Neuronal stem cell (in vitro differentiated cells): ENCODE results near the gene DDI2.

ENCODE experiments used
- DNase-seq: peaks from one replicate; pipeline ENCODE4 v3.0.0-alpha.2; 2013; ENCODE audit warnings: low spot score
- H2AFZ ChIP-seq: one replicate; pipeline ENCODE4 v1.6.1; 2013; ENCODE audit warnings: mild to moderate bottlenecking, low read length, inconsistent platforms
- H2AK5ac ChIP-seq: 2 replicates; pipeline ENCODE4 v1.6.1; 2013; ENCODE audit warnings: low read depth, mild to moderate bottlenecking, inconsistent platforms, low read length, moderate library complexity, mixed read lengths
- H2BK120ac ChIP-seq: 2 replicates; pipeline ENCODE4 v1.6.1; 2013; ENCODE audit warnings: low read depth, mild to moderate bottlenecking, inconsistent platforms, low read length, moderate library complexity, mixed read lengths
- H2BK12ac ChIP-seq: one replicate; pipeline ENCODE4 v1.6.1; 2013; ENCODE audit warnings: low read length, inconsistent platforms
- H2BK15ac ChIP-seq: 2 replicates; pipeline ENCODE4 v1.6.1; 2013; ENCODE audit warnings: mild to moderate bottlenecking, low read length, inconsistent platforms, mixed read lengths
- H2BK5ac ChIP-seq: one replicate; pipeline ENCODE4 v1.6.1; 2013; ENCODE audit warnings: inconsistent platforms, mild to moderate bottlenecking, low read length, moderate library complexity
- H3K14ac ChIP-seq: one replicate; pipeline ENCODE4 v1.6.1; 2013; ENCODE audit warnings: low read length, inconsistent platforms
- H3K18ac ChIP-seq: 2 replicates; pipeline ENCODE4 v1.6.1; 2013; ENCODE audit warnings: low read length, inconsistent platforms
- H3K23ac ChIP-seq: 2 replicates; pipeline ENCODE4 v1.6.1; 2013; ENCODE audit warnings: low read depth, mild to moderate bottlenecking, mixed read lengths, low read length, inconsistent platforms; ENCODE audit not compliant: poor library complexity
- H3K27ac ChIP-seq: replicated peaks from 3 replicates; pipeline ENCODE4 v1.5.1; 2013; ENCODE audit warnings: low read length, inconsistent platforms
- H3K27me3 ChIP-seq, 3 experiments: 2 replicates each; pipeline ENCODE4 v1.6.1; 2013; ENCODE audit warnings: low read length in 3 of 3, mild to moderate bottlenecking in 2 of 3, inconsistent platforms in 1 of 3, low read depth in 1 of 3, mixed read lengths in 1 of 3, moderate library complexity in 1 of 3; ENCODE audit not compliant: control insufficient read depth in 3 of 3, insufficient read depth in 3 of 3
- H3K36me3 ChIP-seq, 2 donors: replicated peaks in 1 of 2; 2 replicates each; pipeline ENCODE4 v1.6.1; 2013; ENCODE audit warnings: low read length in 2 of 2; ENCODE audit not compliant: control insufficient read depth in 2 of 2, insufficient read depth in 2 of 2
- H3K4ac ChIP-seq: 2 replicates; pipeline ENCODE4 v1.6.1; 2013; ENCODE audit warnings: inconsistent platforms, mild to moderate bottlenecking, low read length, moderate library complexity
- H3K4me1 ChIP-seq, 2 donors: 1 replicate in 1 of 2; 2 replicates in 1 of 2; pipeline ENCODE4 v1.6.1; 2013; ENCODE audit warnings: low read length in 2 of 2, low read depth in 1 of 2; ENCODE audit not compliant: control insufficient read depth in 2 of 2, insufficient read depth in 1 of 2
- H3K4me2 ChIP-seq: one replicate; pipeline ENCODE4 v1.6.1; 2013; ENCODE audit warnings: mild to moderate bottlenecking, low read length, inconsistent platforms; ENCODE audit not compliant: insufficient read depth, poor library complexity, severe bottlenecking
- H3K4me3 ChIP-seq, 2 donors: 2 replicates each; pipeline ENCODE4 v1.5.1; 2013; ENCODE audit warnings: low read length in 2 of 2, mild to moderate bottlenecking in 2 of 2, inconsistent platforms in 1 of 2, moderate library complexity in 1 of 2
- H3K79me1 ChIP-seq: one replicate; pipeline ENCODE4 v1.6.1; 2013; ENCODE audit warnings: low read depth, mild to moderate bottlenecking, inconsistent platforms, low read length, moderate library complexity
- H3K9ac ChIP-seq: one replicate; pipeline ENCODE4 v1.6.1; 2013; ENCODE audit warnings: mild to moderate bottlenecking, low read depth, low read length, inconsistent platforms; ENCODE audit not compliant: poor library complexity
- H3K9me3 ChIP-seq, 2 donors: replicated peaks in 1 of 2; 2 replicates each; pipeline versions ENCODE3 to v1.6.1; 2013; ENCODE audit warnings: low read length in 2 of 2, mild to moderate bottlenecking in 2 of 2, inconsistent platforms in 1 of 2, low read depth in 1 of 2, mixed read lengths in 1 of 2, moderate library complexity in 1 of 2; ENCODE audit not compliant: control insufficient read depth in 2 of 2, insufficient read depth in 1 of 2
- H4K8ac ChIP-seq: one replicate; pipeline ENCODE4 v1.6.1; 2013; ENCODE audit warnings: low read depth, mild to moderate bottlenecking, inconsistent platforms, low read length, moderate library complexity
- H4K91ac ChIP-seq: one replicate; pipeline ENCODE4 v1.6.1; 2013; ENCODE audit warnings: low read length, low read depth, mild to moderate bottlenecking, inconsistent platforms; ENCODE audit not compliant: poor library complexity
- WGBS, 2 donors: extraction: QIAGEN DNeasy Blood & Tissue Kit; methylation state at CpG; one replicate each; pipeline ENCODE4 v1.1.7; 2013; ENCODE audit warnings: missing lambda C conversion rate in 2 of 2, mixed read lengths in 1 of 2; ENCODE audit not compliant: insufficient read length in 2 of 2, insufficient replicate concordance in 1 of 2; ENCODE audit errors: extremely low coverage in 2 of 2; 5-methylcytosine and 5-hydroxymethylcytosine counted together

Gene DDI2

GRCh38 chr1:15624133-15624714 is 7.0 kb downstream of the DDI2 start:
- H2AK5ac ChIP-seq: no peak overlapping the region
- no peak overlapping the region for H3K14ac ChIP-seq
- H3K36me3 ChIP-seq: peaks cover 5 to 55% of the 10 kb centered on the region in 2 donors
- H2BK12ac ChIP-seq: no peak overlapping the region
- H2BK15ac ChIP-seq: no peak overlapping the region
- H3K4ac ChIP-seq: no peak overlapping the region
- no peak overlapping the region for H3K27ac ChIP-seq
- H3K4me1 ChIP-seq: peaks cover 5% of the 10 kb centered on the region in 2 donors
- H2BK120ac ChIP-seq: no peak overlapping the region
- H3K79me1 ChIP-seq: no peaks in the 10 kb centered on the region
- no CpG with 5 or more reads among the region's 3 CpGs for WGBS, 2 donors
- H3K9me3 ChIP-seq: no peaks in the 10 kb centered on the region
- H2BK5ac ChIP-seq: no peak overlapping the region
- no peak overlapping the region for H2AFZ ChIP-seq
- no peak overlapping the region for H3K4me2 ChIP-seq
- no peaks in the 10 kb centered on the region for H3K27me3 ChIP-seq
- no peak overlapping the region for H3K4me3 ChIP-seq
- H3K9ac ChIP-seq: no peak overlapping the region
- no peak overlapping the region for H3K18ac ChIP-seq
- no peak overlapping the region for H4K8ac ChIP-seq
- no peak for DNase-seq
- H4K91ac ChIP-seq: no peak overlapping the region
- no peak overlapping the region for H3K23ac ChIP-seq

GRCh38 chr1:15625056-15625917 is 8.0 kb downstream of the DDI2 start:
- no peak overlapping the region for H3K14ac ChIP-seq
- H2BK12ac ChIP-seq: no peak overlapping the region
- no peak overlapping the region for H2BK5ac ChIP-seq
- H2BK15ac ChIP-seq: no peak overlapping the region
- no peak for DNase-seq
- no peak overlapping the region for H3K4me2 ChIP-seq
- H3K27ac ChIP-seq: no peak overlapping the region
- no peaks in the 10 kb centered on the region for H3K79me1 ChIP-seq
- WGBS, 2 donors: no CpG with 5 or more reads among the region's 13 CpGs
- H3K4ac ChIP-seq: no peak overlapping the region
- no peak overlapping the region for H4K8ac ChIP-seq
- H3K18ac ChIP-seq: no peak overlapping the region
- no peaks in the 10 kb centered on the region for H3K27me3 ChIP-seq
- peaks cover 8 to 53% of the 10 kb centered on the region in 2 donors for H3K36me3 ChIP-seq
- no peak overlapping the region for H2AK5ac ChIP-seq
- no peaks in the 10 kb centered on the region for H3K9me3 ChIP-seq
- no peak overlapping the region for H3K9ac ChIP-seq
- H3K4me3 ChIP-seq: no peak overlapping the region
- H3K23ac ChIP-seq: no peak overlapping the region
- H2BK120ac ChIP-seq: no peak overlapping the region
- peaks cover under 1 to 5% of the 10 kb centered on the region in 2 donors for H3K4me1 ChIP-seq
- no peak overlapping the region for H2AFZ ChIP-seq
- no peak overlapping the region for H4K91ac ChIP-seq

- H3K4me1 ChIP-seq: peaks cover 0 to 5% of the 10 kb centered on the region in 2 donors
- no peak overlapping the region for H3K4me2 ChIP-seq
These were observed 9.2 kb downstream of the DDI2 start for GRCh38 chr1:15626269-15626950.

More at GRCh38 chr1:15626269-15626950, 9.2 kb downstream of the DDI2 start:
- Histone ChIP-seq H3K23ac (no peak overlapping the region), H2AK5ac (no peak overlapping the region), H2BK12ac (no peak overlapping the region), H3K9ac (no peak overlapping the region), H3K14ac (no peak overlapping the region), H3K4ac (no peak overlapping the region), H2AFZ (no peak overlapping the region), H3K79me1 (no peaks in the 10 kb centered on the region), H3K36me3 (peaks cover 12 to 53% of the 10 kb centered on the region in 2 donors), H2BK15ac (no peak overlapping the region), H2BK120ac (no peak overlapping the region), H4K91ac (no peak overlapping the region), H2BK5ac (no peak overlapping the region), H3K9me3 (no peaks in the 10 kb centered on the region), H3K4me3 (no peak overlapping the region), H3K18ac (no peak overlapping the region), H3K27ac (no peak overlapping the region), H4K8ac (no peak overlapping the region), H3K27me3 (no peaks in the 10 kb centered on the region)
- DNase-seq: no peak
- no CpG with 5 or more reads among the region's 11 CpGs for WGBS, 2 donors
